IPS-20b (cell line): Measurements from ENCODE around the gene TTC4.

Experiments
- H3K27ac ChIP-seq: one replicate; pipeline ENCODE4 v1.5.1; 2013; ENCODE audit warnings: low read length
- H3K27me3 ChIP-seq: 2 replicates; pipeline ENCODE4 v1.6.1; 2013; ENCODE audit warnings: mild to moderate bottlenecking, low read length, inconsistent platforms; ENCODE audit not compliant: insufficient read depth
- H3K36me3 ChIP-seq: 2 replicates; pipeline ENCODE4 v1.6.1; 2013; ENCODE audit warnings: low read depth, mild to moderate bottlenecking, inconsistent platforms, low read length, moderate library complexity; ENCODE audit not compliant: insufficient read depth
- H3K4me1 ChIP-seq: 2 replicates; pipeline ENCODE4 v1.6.1; 2013; ENCODE audit warnings: mild to moderate bottlenecking, control low read depth, inconsistent platforms, low read length, moderate library complexity; ENCODE audit not compliant: insufficient read depth
- H3K4me3 ChIP-seq: 2 replicates; pipeline ENCODE4 v1.5.1; 2013; ENCODE audit warnings: mild to moderate bottlenecking, low read length, inconsistent platforms
- H3K9ac ChIP-seq: 2 replicates; pipeline ENCODE4 v1.6.1; 2013; ENCODE audit warnings: low read depth, mild to moderate bottlenecking, inconsistent platforms, low read length, moderate library complexity
- H3K9me3 ChIP-seq: 2 replicates; pipeline ENCODE4 v1.6.1; 2013; ENCODE audit warnings: mild to moderate bottlenecking, low read depth, low read length, inconsistent platforms; ENCODE audit not compliant: insufficient read depth

Gene TTC4

DNA sequence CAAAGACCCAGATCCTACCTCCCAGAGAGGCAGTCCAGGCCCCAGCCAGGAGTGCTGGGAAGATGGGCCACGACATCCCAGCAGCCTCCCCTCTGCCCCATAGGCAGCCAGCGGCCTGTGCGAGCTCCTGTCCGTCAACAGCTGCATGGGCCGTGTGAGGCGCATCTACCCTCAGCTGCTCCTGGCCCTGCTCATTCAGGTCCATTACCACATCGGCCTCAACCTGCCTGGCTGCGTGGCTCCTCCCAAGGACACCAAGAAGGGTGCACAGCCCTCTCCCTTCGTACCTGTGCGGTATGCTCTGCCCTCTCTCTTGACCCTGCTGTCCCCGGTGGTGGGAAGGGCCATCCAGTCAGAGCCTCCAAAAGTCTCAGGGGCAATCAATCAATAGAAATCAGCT lies 29.5 kb upstream of the TTC4 start:
- Histone ChIP-seq H3K9ac (no peak overlapping the region), H3K36me3 (no peaks in the 10 kb centered on the region), H3K4me3 (no peak overlapping the region), H3K27me3 (no peaks in the 10 kb centered on the region), H3K4me1 (no peaks in the 10 kb centered on the region; the same call in 1 of the 2 replicates), H3K27ac (no peak overlapping the region), H3K9me3 (no peaks in the 10 kb centered on the region)

- Histone ChIP-seq H3K4me3 (no peak overlapping the region), H3K27ac (no peak overlapping the region), H3K4me1 (no peaks in the 10 kb centered on the region)
Observed at GRCh38 chr1:54694771-54695170, 20.9 kb upstream of the TTC4 start.

DNA sequence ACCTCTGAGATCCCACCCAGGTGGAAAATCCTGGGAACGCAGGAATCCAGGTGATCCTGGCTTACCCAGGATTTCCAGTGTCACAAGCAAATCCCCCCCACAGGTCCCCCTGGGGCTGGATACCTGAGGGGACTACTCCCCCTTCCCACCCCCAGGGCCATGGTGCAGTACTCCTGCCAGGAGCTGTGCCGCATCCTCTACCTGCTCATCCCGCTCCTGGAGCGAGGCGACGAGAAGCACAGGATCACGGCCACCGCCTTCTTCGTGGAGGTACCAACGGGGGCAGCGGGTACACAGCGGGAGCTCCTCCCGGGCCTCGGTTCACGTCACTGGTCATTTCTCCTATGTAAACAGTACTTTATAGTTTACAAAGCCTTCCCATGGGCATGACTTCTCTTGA lies 20.4 kb upstream of the TTC4 start:
- Histone ChIP-seq H3K27me3 (no peaks in the 10 kb centered on the region; the same call in 1 of the 2 replicates), H3K36me3 (no peaks in the 10 kb centered on the region)

More at GRCh38 chr1:54694771-54695170, 20.9 kb upstream of the TTC4 start:
- Histone ChIP-seq H3K9ac (no peak overlapping the region), H3K9me3 (no peaks in the 10 kb centered on the region), H3K27me3 (no peaks in the 10 kb centered on the region; the same call in 1 of the 2 replicates), H3K36me3 (no peaks in the 10 kb centered on the region)

GRCh38 chr1:54695764-54696163 lies 19.9 kb upstream of the TTC4 start:
- Histone ChIP-seq H3K27ac (no peak overlapping the region), H3K27me3 (no peaks in the 10 kb centered on the region; the same call in 1 of the 2 replicates), H3K9ac (no peak overlapping the region), H3K4me1 (no peaks in the 10 kb centered on the region), H3K4me3 (no peak overlapping the region), H3K36me3 (no peaks in the 10 kb centered on the region), H3K9me3 (no peaks in the 10 kb centered on the region)

More for the DNA sequence above, 20.4 kb upstream of the TTC4 start:
- H3K4me1 ChIP-seq = no peaks in the 10 kb centered on the region
- no peak overlapping the region for H3K27ac ChIP-seq
- H3K9ac ChIP-seq = no peak overlapping the region
- no peak overlapping the region for H3K4me3 ChIP-seq
- H3K9me3 ChIP-seq = no peaks in the 10 kb centered on the region

DNA sequence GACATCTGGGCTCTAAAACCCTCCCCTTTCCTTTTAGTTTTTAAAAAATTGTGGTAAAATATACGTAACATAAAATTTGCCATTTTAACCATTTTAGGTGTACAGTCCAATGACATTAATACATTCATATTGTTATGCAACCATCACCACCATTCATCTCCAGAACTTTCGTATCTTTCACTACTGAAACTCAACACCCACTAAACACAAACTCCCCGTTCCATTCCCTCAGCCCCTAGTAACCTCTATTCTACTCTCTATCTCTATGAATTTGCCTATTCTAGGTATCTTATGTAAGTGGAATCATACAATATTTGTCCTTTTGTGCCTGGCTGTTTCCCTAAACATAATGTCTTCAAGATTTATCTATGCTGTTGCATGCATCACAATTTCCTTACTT lies 19.4 kb upstream of the TTC4 start:
- H3K27me3 ChIP-seq = no peaks in the 10 kb centered on the region; the same call in 1 of the 2 replicates
- no peaks in the 10 kb centered on the region for H3K36me3 ChIP-seq
- no peaks in the 10 kb centered on the region for H3K9me3 ChIP-seq
- no peak overlapping the region for H3K9ac ChIP-seq
- H3K27ac ChIP-seq = no peak overlapping the region
- H3K4me3 ChIP-seq = no peak overlapping the region
- no peaks in the 10 kb centered on the region for H3K4me1 ChIP-seq

GRCh38 chr1:54697896-54698295 lies 17.8 kb upstream of the TTC4 start:
- no peaks in the 10 kb centered on the region for H3K4me1 ChIP-seq
- H3K36me3 ChIP-seq = no peaks in the 10 kb centered on the region
- H3K27ac ChIP-seq = no peak overlapping the region
- H3K9me3 ChIP-seq = no peaks in the 10 kb centered on the region
- no peak overlapping the region for H3K9ac ChIP-seq
- no peaks in the 10 kb centered on the region; the same call in 1 of the 2 replicates for H3K27me3 ChIP-seq
- H3K4me3 ChIP-seq = no peak overlapping the region

GRCh38 chr1:54698346-54698745 lies 17.3 kb upstream of the TTC4 start:
- no peak overlapping the region for H3K4me3 ChIP-seq
- no peaks in the 10 kb centered on the region for H3K4me1 ChIP-seq
- no peak overlapping the region for H3K9ac ChIP-seq
- no peaks in the 10 kb centered on the region for H3K9me3 ChIP-seq
- H3K36me3 ChIP-seq = no peaks in the 10 kb centered on the region
- H3K27ac ChIP-seq = no peak overlapping the region
- H3K27me3 ChIP-seq = no peaks in the 10 kb centered on the region; the same call in 1 of the 2 replicates

DNA sequence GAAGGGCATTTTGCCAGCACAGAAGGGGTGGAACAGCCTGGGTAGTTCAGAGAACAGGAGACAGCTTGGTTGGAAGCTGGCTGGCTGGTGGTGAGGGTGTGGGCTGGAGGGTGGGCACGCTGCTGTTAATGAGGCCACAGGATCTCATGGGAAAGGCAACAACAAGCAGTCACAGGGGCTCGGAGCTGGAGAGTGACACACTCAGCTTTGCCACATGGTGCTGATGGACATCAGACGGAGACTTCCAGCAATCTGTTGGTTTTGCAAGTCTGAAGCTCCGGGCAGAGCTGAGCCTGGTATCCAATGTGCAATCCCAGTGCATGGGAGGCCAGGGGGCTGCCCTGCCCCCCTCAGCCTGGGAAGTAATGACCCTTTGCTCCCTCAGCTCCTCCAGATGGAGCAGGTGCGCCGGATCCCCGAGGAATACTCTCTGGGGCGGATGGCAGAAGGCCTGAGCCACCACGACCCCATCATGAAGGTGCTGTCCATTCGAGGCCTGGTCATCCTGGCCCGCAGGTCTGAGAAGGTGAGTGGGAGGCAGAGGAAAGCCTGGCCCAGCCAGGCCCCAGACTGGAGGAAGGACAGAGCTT lies 15.6 kb upstream of the TTC4 start:
- H3K36me3 ChIP-seq = no peaks in the 10 kb centered on the region
- H3K27ac ChIP-seq = no peak overlapping the region
- no peak overlapping the region for H3K4me3 ChIP-seq
- H3K4me1 ChIP-seq = no peaks in the 10 kb centered on the region
- H3K27me3 ChIP-seq = no peaks in the 10 kb centered on the region; the same call in 1 of the 2 replicates
- H3K9ac ChIP-seq = no peak overlapping the region
- H3K9me3 ChIP-seq = no peaks in the 10 kb centered on the region

GRCh38 chr1:54701066-54701465 lies 14.6 kb upstream of the TTC4 start:
- H3K4me1 ChIP-seq = no peaks in the 10 kb centered on the region
- no peaks in the 10 kb centered on the region for H3K36me3 ChIP-seq
- no peak overlapping the region for H3K9ac ChIP-seq
- no peak overlapping the region for H3K27ac ChIP-seq
- peaks cover 8% of the 10 kb centered on the region; the same call in 1 of the 2 replicates for H3K27me3 ChIP-seq
- no peaks in the 10 kb centered on the region for H3K9me3 ChIP-seq
- H3K4me3 ChIP-seq = no peak overlapping the region

DNA sequence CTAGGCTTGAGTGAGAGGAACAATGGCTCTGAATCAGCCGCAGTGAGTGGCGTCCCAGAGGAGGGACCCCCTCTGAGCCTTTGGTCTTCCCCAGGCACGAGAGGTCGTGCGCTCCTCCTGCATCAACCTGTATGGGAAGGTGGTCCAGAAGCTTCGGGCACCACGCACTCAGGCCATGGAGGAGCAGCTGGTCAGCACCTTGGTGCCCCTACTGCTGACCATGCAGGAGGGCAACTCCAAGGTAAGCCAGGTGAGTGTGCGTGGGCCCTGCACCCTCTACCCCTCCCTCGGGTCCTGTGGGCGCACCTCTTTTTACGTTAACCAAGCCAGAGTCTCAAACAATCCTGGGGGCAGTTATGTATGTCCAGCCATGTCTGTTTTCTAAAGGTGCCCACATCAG lies 13.7 kb upstream of the TTC4 start:
- Histone ChIP-seq H3K4me3 (no peak overlapping the region), H3K27ac (no peak overlapping the region), H3K36me3 (no peaks in the 10 kb centered on the region), H3K9me3 (no peaks in the 10 kb centered on the region), H3K27me3 (peaks cover 8% of the 10 kb centered on the region; the same call in 1 of the 2 replicates), H3K4me1 (no peaks in the 10 kb centered on the region), H3K9ac (no peak overlapping the region)

- Histone ChIP-seq H3K27me3 (peaks cover 8% of the 10 kb centered on the region; the same call in 1 of the 2 replicates), H3K4me1 (no peaks in the 10 kb centered on the region), H3K4me3 (no peak overlapping the region), H3K9me3 (no peaks in the 10 kb centered on the region), H3K9ac (no peak overlapping the region), H3K27ac (no peak overlapping the region), H3K36me3 (no peaks in the 10 kb centered on the region)
Observed at GRCh38 chr1:54703471-54703870, 12.2 kb upstream of the TTC4 start.

DNA sequence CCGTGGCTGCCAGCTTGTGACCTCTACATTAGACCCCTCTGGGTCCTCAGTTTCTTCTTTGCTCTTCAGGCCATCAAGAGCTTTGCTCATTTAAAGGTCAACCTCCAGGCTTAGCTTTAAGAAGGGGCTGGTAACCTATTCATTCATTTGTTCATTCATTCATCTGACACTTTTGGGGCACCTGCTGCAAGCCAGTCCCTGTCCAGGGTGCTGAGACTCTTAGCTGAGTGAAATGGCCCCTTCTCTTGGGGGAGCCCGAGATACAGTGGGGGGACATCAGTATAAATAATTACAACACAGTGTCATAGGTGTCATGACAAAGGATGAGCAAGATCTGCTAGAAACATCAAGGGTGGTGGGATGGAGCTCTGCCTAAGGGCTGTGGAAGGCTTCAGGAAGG lies 10.5 kb upstream of the TTC4 start:
- Histone ChIP-seq H3K4me3 (no peak overlapping the region), H3K4me1 (no peaks in the 10 kb centered on the region), H3K9me3 (no peaks in the 10 kb centered on the region), H3K9ac (no peak overlapping the region), H3K27me3 (peaks cover 18% of the 10 kb centered on the region; the same call in 1 of the 2 replicates), H3K27ac (no peak overlapping the region), H3K36me3 (no peaks in the 10 kb centered on the region)
